NB4 (cell line): ENCODE measurements around the gene TUBA1B.

ENCODE experiments used
- DNase-seq: peaks from one replicate; pipeline ENCODE4 v3.0.0; 2010; ENCODE audit warnings: low read depth
- H3K4me3 ChIP-seq: one replicate; pipeline ENCODE4 v1.5.1; 2011; ENCODE audit warnings: mild to moderate bottlenecking, low read depth, low read length, moderate library complexity
- CTCF ChIP-seq: IDR thresholded peaks from one replicate; pipeline ENCODE4 v1.5.1; 2012; ENCODE audit warnings: low read depth, low read length
- MAX ChIP-seq: IDR thresholded peaks from 2 replicates; pipeline ENCODE4 v1.6.1; 2011; ENCODE audit warnings: low read depth, low read length
- MYC ChIP-seq: IDR thresholded peaks from 2 replicates; pipeline ENCODE4 v1.6.1; 2011; ENCODE audit warnings: low read depth, low read length
- POLR2A ChIP-seq: IDR thresholded peaks from 2 replicates; pipeline ENCODE4 v1.6.1; 2011; ENCODE audit warnings: mild to moderate bottlenecking; ENCODE audit not compliant: insufficient read length; ENCODE audit errors: extremely low read depth

The TUBA1B gene

GRCh38 chr12:49084438-49084837 is 46.8 kb downstream of the TUBA1B start:
- no peak for DNase-seq

GRCh38 chr12:49079793-49080192 is 51.4 kb downstream of the TUBA1B start:
- H3K4me3 ChIP-seq: no peak overlapping the region
- DNase-seq: no peak
- TF ChIP-seq MYC (no peak), MAX (no peak), CTCF (no peak), POLR2A (no peak)

More at GRCh38 chr12:49084438-49084837, 46.8 kb downstream of the TUBA1B start:
- no peak for TF ChIP-seq MYC
- no peak for TF ChIP-seq MAX
- TF ChIP-seq CTCF: no peak
- no peak for TF ChIP-seq POLR2A
- no peak overlapping the region for H3K4me3 ChIP-seq
